ENCODE data around the gene URB1.
"Not testable (repeated sequence)": the region's sequence is repeated elsewhere in the genome, so short reads cannot be mapped to it uniquely, and the experiment has no call there.

URB1 gene

DNA sequence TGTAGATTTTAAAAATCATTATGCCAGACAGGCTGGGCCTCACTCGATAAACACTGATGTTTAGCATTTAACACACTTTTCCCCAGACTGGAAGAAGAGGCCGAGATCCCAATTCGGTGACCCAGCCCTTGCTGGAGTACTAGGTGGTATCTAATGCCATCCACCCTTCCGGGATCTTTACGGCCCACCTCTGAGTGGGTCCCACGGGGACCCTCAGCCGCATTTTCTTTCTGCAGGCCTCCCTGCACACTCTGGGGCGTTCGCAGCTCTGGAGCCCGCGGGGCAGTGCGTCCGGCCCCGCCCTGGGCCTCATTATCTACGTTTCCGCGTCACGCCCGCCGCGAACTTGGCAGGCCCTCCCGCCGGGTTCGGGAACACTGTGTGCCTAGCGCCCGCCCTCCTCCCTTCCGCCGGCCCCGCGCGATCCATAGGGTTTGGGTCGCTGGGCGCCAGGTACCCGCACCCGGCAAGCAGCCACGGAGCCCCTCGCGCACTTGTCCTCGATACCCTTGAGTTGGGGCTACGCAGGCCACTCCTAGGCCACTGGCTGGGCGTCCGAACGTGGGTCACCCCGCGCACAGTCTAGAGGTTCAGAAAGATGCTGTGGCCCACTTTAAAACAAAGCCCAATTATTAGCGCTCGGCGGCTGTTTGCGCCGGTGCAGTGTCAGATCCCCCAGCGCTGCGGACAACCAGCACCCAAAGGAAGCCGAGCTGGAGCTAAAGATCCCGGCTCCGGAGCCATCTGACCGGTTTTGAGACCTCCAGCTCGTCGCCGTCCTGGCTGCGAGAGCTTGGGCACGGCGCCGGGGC lies 18.7 kb upstream of the URB1 start:
- DNase-seq (ENCODE audit: low read depth), result peak; percentile 46

DNA sequence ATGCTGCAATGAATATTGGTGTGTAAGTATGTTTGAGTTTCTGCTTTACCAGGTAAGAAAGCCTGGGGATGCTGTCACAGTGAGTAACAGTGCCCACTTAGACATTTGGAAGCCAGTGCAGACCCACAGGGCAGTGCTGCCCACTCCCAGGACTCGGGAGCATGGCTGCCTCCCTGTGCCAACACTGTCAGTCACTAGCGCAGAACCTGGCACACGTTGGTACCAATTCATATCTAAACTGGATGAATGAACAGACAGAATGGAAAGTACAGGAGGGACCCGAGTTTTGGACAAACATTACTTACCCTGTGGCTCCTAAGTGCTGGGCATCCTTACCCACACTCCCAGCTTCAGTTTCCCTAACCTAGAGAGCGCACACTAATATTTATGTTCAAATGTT lies 18.1 kb upstream of the URB1 start:
- no peak for DNase-seq (ENCODE audit: low read depth)

DNA sequence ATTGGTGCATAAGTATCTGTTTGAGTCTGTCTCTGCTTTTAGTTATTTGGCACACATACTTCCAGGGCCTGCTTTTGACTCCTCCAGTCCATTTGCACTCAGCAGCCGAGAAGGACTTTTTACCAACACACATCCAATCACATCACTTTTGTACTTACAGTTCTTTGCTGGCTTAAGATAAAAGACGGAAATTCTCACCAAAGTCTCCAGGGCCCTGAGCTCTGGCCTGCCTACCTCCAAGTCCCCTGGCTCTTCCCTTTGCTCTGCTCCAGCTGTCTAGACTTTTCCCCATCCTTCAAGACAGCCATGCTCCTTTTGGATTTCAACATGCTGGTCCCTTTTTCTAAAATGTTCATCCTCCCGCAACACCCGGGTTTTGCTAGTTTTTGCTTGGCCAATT lies 17.5 kb upstream of the URB1 start:
- no peak for DNase-seq (ENCODE audit: low read depth)

DNA sequence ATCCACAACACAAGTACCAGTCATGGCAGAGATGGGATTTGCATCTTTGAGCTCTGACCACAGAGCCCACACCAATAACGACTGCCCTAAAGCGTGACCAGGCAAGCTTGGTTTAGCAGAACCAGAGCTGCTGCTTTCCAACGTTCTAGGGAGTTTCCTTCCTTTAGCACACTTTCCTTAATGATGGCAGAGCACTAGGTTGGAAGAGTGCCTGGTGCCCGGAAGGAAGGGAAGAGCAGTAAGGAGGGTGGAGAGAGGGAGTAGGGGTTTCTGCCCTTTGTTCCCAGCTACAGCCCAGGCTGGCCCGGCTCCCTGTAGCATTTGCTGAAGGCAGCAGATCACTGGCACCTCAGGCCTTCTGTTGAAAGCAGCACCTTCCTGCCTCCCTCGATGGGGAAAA lies 13.6 kb upstream of the URB1 start:
- no peak for DNase-seq (ENCODE audit: low read depth)

DNA sequence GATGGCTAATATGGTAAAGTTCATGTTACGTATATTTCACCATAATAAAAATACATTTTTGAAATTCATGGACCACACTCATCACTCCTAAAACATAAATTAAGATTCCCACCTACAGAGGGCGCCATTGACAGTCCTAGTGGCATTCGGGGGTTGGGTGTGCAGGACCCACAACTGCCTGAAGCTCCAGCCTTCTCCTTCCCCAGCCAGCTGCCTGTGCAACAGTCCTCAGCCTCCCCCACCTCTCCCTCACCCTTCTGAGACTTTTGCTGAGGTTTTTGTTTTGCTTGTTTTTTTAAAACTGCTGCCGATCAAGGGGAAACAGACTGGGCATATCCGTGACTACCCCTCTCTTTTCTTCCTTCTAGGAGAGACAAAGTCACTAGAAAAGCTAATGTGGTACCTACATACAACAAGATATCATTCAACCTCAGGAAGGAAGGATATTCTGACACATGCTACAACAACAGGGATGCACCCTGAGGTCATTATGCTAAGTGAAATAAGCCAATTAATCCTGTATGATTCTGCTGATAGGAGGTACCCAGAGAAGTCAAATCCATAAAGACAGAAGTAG lies 10.5 kb upstream of the URB1 start:
- DNase-seq (ENCODE audit: low read depth), result no peak

DNA sequence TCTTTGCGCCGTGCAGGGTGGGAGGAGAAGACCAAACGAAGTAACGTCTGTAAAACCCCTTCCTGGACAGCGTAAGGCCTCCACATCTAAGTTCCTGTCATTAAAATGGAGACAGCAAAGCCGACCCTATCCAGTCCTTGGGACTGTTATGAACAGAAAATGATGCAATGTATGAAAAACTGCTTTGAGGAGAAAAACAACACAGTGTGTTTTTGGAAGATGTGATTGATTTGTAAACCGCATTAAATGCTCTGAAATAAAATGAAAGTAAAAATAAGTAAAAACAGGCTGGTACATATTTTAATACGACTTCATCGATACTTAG lies 827 bp upstream of the URB1 start:
- no peak for DNase-seq (ENCODE audit: low read depth)

DNA sequence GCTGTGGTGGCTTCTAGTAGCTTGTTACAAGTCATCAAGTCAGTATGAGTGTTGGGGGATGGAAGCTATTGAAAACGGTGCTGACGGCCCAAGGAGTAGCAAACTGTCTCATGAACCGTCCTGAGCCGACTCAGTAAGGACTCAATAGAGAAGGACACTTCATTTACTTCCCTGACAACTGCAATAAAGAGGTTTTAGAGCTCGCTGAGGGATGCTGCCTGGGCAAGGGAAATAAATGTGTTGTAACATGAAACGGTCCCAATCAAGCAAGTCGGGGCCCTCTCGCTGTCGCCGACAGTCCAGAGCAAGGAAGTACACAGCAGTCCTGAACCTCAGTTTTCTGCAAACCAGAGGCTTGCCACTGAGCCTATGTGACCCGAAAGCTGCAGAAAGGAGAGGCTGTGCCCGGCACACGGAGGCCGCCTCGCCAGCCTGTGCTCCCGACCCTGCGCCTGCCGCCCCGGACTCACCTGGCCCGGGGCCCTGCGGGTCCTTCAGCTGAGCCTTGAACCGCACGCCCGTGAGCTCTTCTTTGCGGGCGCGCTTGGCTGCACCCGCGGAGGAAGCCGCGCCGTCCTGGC lies 423 bp downstream of the URB1 start:
- DNase-seq (ENCODE audit: low read depth), result no peak

DNA sequence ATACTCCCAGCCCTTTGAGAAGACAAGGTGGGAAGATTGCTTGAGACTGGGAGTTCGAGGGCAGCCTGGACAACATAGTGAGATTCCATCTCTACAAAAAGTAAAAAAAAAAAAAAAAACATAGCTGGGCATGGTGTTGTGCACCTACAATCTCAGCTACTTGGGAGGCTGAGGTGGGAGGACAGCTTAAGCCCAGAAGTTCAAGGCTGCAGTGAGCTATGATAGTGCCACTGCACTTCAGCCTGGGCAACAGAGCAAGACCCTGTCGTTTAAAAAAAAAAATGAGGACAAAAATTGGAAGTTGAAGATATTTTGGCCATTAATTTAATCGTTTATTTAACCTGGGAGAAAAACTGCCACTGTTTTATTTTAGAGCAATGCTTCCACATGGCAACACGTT lies 1.1 kb downstream of the URB1 start:
- no peak for DNase-seq (ENCODE audit: low read depth)

DNA sequence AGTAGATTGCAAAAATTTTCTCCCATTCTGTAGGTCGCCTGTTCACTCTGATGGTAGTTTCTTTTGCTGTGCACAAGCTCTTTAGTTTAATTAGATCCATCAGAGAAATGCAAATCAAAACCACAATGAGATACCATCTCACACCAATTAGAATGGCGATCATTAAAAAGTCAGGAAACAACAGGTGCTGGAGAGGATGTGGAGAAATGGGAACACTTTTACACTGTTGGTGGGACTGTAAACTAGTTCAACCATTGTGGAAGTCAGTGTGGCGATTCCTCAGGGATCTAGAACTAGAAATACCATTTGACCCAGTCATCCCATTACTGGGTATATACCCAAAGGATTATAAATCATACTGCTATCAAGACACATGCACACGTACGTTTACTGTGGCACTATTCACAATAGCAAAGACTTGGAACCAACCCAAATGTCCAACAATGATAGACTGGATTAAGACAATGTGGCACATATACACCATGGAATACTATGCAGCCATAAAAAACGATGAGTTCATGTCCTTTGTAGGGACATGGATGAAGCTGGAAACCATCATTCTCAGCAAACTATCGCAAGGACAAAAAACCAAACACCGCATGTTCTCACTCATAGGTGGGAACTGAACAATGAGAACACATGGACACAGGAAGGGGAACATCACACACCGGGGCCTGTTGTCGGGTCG lies 2.1 kb downstream of the URB1 start:
- DNase-seq (ENCODE audit: low read depth), result not testable (repeated sequence)

DNA sequence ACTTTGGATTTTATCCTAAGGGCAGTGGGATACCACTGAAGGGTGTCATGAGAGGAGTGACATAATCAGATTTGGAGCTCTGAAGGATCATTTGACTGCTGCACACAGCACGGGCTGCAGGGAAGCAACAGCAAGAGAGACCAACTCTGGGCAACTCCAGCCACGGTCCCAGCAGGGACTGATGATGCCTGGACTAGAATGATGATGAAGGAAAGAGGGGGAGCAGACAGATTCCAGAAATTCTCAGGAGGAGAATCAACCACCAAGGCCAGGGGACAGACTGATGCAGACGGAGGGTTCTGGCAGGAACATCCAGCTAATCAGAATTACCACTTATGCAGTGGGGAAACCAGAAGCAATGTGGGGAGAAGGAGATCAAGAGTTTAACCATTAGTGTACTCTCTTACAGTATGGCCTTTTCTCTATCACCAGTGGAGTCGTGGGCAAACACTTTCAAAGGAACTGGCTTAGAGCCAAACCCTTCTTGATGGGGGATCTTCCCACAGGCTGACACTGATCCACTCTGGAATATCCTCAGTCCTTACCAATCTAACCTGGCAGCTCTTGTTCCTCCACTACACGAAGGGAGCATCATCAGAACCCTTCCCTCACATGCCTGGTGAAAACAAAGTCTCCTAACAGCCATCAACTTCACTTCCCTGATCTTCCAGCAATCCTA lies 3.3 kb downstream of the URB1 start:
- DNase-seq (ENCODE audit: low read depth), result no peak

DNA sequence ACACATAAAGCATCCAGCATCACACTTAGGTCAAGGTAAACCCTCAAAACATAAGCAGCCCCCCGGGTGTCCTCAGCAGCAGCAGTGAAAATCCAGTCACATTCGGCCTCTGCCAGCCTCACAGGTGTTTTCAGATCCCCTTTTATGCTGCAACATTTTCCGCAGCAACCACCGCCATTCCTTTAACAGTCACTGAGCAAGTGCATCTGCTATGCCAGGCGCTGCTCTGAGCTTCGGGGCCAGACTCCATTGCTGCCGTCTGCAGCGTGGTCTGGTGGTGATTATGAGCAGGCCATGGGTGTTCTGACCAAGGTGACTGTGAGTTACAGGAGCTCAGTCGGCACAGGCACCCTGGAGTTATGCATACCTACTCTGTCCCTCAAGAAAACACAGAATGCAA lies 4.5 kb downstream of the URB1 start:
- DNase-seq (ENCODE audit: low read depth), result no peak

DNA sequence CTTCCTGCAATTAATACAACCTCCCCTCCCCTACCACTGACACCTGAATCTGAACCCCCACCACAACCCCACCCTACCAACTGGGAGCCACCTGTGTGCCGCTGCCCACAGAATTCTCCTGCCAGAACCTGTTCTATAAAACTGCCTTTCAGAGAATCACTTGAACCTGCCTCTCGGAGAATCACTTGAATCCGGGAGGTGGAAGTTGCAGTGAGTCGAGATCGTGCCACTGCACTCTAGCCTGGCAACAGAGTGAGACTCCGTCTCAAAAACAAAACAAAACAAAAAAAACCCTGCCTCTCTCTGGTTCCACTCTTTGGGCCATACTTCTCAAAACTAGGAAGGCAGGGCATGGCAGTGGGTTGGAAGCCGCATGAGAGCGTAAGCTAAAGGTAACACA lies 5.7 kb downstream of the URB1 start:
- no peak for DNase-seq (ENCODE audit: low read depth)

DNA sequence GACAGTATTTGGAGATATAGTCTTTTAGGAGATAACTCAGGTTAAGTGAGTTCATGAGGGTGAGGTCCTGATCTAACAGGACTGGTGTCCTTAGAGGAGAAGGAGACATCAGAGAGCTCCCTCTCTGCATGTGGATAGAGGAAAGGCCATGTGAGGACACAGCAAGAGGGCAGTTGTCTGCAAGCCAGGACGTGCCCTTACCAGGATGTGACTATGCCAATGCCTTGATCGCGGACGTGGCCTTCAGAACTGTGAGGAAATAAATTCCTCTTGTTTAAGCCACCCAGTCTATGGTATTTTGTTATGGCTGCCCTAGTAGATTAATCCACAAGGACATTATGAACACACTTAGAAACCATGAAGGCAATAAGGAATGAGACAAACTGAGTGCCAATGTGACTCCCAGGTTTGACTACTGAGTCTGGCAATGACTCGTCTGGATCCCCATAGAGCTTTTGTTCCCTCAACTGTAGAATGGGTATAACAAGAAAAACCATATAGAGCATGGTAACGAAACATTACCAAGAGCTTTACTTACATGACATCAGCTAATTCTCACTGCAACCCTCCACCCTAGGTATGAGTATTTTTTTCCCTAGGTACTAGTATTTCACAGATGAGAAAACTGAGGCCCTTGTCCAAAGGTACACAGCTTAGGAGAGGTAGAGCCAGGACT lies 6.5 kb downstream of the URB1 start:
- DNase-seq (ENCODE audit: low read depth), result no peak

DNA sequence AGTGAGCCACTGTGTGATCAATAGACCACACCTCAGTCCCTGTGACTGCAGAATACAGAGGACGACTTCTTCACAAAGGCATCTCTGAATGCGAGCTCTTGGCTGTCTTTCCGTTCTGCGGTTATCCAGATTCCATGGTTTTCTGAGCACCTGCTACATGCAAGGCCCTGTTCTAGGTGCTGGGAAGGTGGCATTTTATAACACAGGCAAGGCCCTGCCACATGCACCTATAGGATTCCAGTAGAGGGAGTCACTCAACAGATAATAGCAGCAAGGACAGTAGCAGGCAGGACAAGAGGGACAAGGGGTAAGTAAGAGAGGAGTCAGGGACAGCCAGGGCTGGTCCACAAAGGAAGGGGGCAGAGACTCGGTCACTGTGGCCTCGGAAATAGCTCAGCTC lies 9.0 kb downstream of the URB1 start:
- DNase-seq (ENCODE audit: low read depth), result no peak

DNA sequence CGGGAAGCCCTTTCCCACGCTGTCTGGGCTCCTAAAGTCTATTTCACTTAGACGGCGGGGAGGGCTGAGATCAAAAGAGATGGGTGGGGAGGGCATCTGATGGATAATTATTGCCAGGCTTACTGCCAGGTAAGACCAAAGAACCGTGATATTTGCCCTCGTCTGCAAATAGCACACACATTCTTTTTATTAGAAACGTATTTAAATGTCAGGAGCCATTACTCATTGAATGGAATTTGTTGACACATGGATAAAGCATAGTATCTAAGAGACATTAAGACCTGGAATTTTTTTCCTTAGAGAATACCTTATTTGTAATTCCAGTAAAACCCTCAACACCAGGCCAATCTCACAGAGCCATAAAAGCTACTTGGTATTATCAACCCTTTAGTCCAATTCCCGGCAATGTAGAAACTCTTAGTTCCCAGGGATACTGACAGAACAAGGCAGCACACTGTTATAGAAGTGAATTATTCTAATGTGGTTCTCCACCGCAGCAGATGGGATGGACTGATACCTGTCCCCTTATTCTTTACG lies 10.6 kb downstream of the URB1 start:
- DNase-seq (ENCODE audit: low read depth), result no peak

DNA sequence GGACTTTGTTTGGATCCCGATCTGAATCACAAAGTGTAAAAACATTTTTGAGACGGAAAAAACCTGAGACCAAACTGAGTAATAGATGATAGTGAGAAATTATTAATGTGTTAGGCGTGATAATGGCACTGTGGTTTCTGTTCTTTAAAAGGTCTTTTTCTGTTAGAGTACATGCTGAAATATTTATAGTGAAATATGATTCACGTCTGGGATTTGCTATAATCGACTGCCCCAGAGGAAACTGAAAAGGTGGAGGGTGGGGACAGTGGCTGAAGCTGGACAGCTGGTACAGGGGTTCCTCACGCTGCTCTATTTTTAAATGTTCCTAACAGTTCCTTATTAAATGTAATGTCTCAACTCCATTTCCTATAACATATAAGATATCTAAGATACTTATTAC lies 11.2 kb downstream of the URB1 start:
- no peak for DNase-seq (ENCODE audit: low read depth)

DNA sequence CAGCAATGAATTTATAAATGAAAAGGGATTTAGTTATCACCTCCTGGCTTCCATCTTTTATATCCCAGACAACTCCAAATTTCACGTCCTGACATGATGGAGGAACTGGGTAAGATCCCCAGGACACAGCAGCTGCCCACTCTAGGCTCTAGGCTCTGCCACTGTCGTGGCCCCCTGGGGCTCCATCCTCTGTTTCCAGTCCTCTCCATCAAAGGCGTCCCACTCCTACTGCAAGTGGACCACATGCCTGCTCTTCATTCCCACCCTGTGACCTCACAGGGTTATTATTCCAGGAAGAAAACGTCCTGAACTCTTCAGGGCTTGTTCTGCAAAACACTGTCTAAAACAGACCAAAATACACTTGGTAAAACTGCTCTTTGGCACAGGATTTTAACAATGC lies 11.9 kb downstream of the URB1 start:
- DNase-seq (ENCODE audit: low read depth), result no peak

DNA sequence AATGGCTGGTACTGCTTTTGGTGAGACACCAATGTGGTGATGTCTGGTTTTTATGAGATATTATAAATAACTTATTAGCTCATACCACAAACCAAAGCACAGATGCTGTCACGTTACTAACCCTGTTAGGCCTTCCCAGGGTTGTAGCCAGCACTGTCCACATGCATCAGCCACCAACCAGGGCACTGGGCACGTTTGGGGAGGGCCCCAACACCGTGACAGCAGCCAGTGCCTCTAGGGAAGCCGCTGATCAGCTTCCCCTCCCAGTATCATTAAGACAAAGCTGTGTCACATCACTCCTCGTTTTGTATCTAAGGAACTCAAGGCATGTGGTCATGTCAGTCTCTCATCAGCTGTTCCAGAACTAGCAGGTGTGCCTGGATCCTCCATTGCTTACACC lies 13.9 kb downstream of the URB1 start:
- no peak for DNase-seq (ENCODE audit: low read depth)

DNA sequence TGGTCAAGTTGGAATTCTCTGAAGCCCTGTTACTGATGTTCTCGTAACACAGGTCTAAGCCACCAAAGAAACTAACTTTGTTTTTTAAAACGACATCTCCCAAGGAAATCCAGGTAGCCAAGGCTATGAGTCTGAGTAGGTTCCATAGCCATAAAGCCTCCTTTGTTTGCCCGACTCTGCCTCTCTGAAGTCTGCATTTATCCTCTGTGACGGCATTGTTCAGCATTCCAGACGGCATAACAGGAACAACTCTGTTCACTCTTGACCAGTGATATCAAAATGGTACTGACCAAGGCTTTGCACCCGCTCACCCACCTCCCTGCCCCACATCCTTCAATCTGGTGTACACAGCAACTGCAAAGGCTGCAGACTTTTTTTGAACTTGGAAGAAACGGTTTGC lies 14.8 kb downstream of the URB1 start:
- DNase-seq (ENCODE audit: low read depth), result no peak

DNA sequence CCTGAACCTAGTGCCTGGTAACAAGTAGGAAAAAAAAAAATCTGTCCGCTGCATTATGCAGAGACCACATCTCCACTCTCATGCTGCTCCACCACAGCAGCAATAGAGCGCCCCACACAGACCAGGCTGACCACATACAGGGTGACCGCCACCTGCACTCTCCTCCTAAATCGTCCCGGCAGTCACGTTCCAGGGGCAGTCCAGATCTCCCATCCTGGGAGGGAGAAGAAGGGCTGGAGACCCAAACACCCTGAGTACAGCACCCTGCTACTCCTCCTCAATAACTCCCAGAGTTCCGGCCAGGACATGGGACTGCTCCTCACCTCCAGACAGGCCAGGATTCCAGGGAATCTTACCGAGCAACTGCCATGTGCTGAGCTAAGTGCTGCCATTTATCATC lies 15.3 kb downstream of the URB1 start:
- no peak for DNase-seq (ENCODE audit: low read depth)

DNA sequence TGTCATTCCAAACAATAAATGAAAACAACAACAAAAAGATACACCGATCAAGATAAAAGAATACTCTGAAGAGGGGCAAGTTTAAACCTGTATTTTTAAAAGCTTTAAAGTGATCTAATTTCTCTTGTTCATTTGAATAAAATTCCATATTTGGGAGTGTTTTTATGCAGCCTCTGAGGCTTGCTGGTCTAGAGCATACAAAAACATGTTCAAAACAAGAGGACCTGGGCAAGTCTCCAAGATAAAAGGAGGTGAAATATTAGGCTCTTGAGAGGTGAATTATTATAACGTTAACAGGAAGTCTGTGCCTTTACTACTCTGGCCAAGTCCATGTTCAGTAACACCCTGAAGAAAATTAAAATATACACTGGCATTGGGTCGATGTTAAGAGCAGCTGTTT lies 20.1 kb downstream of the URB1 start:
- DNase-seq (ENCODE audit: low read depth), result no peak

DNA sequence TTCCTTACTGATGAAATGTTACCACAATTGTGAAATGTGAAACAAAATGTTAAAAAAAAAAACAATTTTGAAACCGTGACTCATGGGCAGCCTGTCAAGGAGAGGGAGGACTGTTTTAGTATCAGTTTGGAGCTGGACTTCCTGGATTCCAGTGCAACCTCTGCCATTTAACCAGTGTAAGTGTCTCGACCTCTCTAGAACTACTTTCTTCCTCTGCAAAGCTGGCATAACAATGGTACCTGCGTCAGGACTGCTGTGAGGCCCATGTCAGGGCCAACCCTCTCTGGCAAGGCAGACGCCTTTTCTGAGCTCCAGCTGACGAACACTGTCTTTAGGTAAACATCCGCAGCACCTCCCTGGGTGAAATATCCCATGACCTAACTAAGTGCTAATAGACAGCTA lies 20.9 kb downstream of the URB1 start:
- DNase-seq (ENCODE audit: low read depth), result no peak
